ENCODE data around the gene VAMP4.

The VAMP4 gene

GRCh38 chr1:171753685-171754352 is 12.0 kb upstream of the VAMP4 start:
- no peak overlapping the region for H3K9ac ChIP-seq (ENCODE audit: low read depth in 1 of 2, low read length in 2 of 2)
- no peaks in the 10 kb centered on the region for H3K9me3 ChIP-seq (ENCODE audit: control insufficient read depth in 2 of 2, low read length in 2 of 2)
- H3K27me3 ChIP-seq (ENCODE audit: control insufficient read depth in 2 of 2, insufficient read depth in 2 of 2, low read length in 2 of 2), result no peaks in the 10 kb centered on the region
- H3K27ac ChIP-seq (ENCODE audit: low read depth in 2 of 2, low read length in 2 of 2), result no peak overlapping the region
- no peaks in the 10 kb centered on the region for H3K4me1 ChIP-seq (ENCODE audit: control insufficient read depth in 2 of 2, insufficient read depth in 2 of 2, low read length in 2 of 2)
- no peaks in the 10 kb centered on the region for H3K36me3 ChIP-seq (ENCODE audit: control insufficient read depth in 2 of 2, insufficient read depth in 2 of 2, low read length in 2 of 2)
- H3K4me3 ChIP-seq (ENCODE audit: low read length in 2 of 2), result no peak overlapping the region

- no peaks in the 10 kb centered on the region for H3K27me3 ChIP-seq (ENCODE audit: control insufficient read depth in 2 of 2, insufficient read depth in 2 of 2, low read length in 2 of 2)
- H3K4me1 ChIP-seq (ENCODE audit: control insufficient read depth in 2 of 2, insufficient read depth in 2 of 2, low read length in 2 of 2), result no peaks in the 10 kb centered on the region
- no peak overlapping the region for H3K4me3 ChIP-seq (ENCODE audit: low read length in 2 of 2)
- H3K9ac ChIP-seq (ENCODE audit: low read depth in 1 of 2, low read length in 2 of 2), result no peak overlapping the region
- H3K27ac ChIP-seq (ENCODE audit: low read depth in 2 of 2, low read length in 2 of 2), result no peak overlapping the region
- H3K36me3 ChIP-seq (ENCODE audit: control insufficient read depth in 2 of 2, insufficient read depth in 2 of 2, low read length in 2 of 2), result no peaks in the 10 kb centered on the region
- no peaks in the 10 kb centered on the region for H3K9me3 ChIP-seq (ENCODE audit: control insufficient read depth in 2 of 2, low read length in 2 of 2)
These were observed 11.3 kb upstream of the VAMP4 start for GRCh38 chr1:171753182-171753581.

- H3K4me3 ChIP-seq (ENCODE audit: low read length in 2 of 2), result no peak overlapping the region
- no peak overlapping the region for H3K27ac ChIP-seq (ENCODE audit: low read depth in 2 of 2, low read length in 2 of 2)
- no peak overlapping the region for H3K9ac ChIP-seq (ENCODE audit: low read depth in 1 of 2, low read length in 2 of 2)
- H3K9me3 ChIP-seq (ENCODE audit: control insufficient read depth in 2 of 2, low read length in 2 of 2), result no peaks in the 10 kb centered on the region
- H3K36me3 ChIP-seq (ENCODE audit: control insufficient read depth in 2 of 2, insufficient read depth in 2 of 2, low read length in 2 of 2), result no peaks in the 10 kb centered on the region
- no peaks in the 10 kb centered on the region for H3K4me1 ChIP-seq (ENCODE audit: control insufficient read depth in 2 of 2, insufficient read depth in 2 of 2, low read length in 2 of 2)
- H3K27me3 ChIP-seq (ENCODE audit: control insufficient read depth in 2 of 2, insufficient read depth in 2 of 2, low read length in 2 of 2), result no peaks in the 10 kb centered on the region
These were observed 9.4 kb upstream of the VAMP4 start for GRCh38 chr1:171751221-171751620.

GRCh38 chr1:171748651-171749050 is 6.8 kb upstream of the VAMP4 start:
- Histone ChIP-seq H3K4me1 (ENCODE audit: control insufficient read depth in 2 of 2, insufficient read depth in 2 of 2, low read length in 2 of 2) (peaks cover under 1 to 2% of the 10 kb centered on the region in 2 donors), H3K36me3 (ENCODE audit: control insufficient read depth in 2 of 2, insufficient read depth in 2 of 2, low read length in 2 of 2) (no peaks in the 10 kb centered on the region), H3K27ac (ENCODE audit: low read depth in 2 of 2, low read length in 2 of 2) (no peak overlapping the region), H3K9ac (ENCODE audit: low read depth in 1 of 2, low read length in 2 of 2) (no peak overlapping the region), H3K27me3 (ENCODE audit: control insufficient read depth in 2 of 2, insufficient read depth in 2 of 2, low read length in 2 of 2) (no peaks in the 10 kb centered on the region), H3K9me3 (ENCODE audit: control insufficient read depth in 2 of 2, low read length in 2 of 2) (no peaks in the 10 kb centered on the region), H3K4me3 (ENCODE audit: low read length in 2 of 2) (no peak overlapping the region)

GRCh38 chr1:171744986-171745385 is 3.1 kb upstream of the VAMP4 start:
- no peak overlapping the region for H3K4me3 ChIP-seq (ENCODE audit: low read length in 2 of 2)
- no peaks in the 10 kb centered on the region for H3K9me3 ChIP-seq (ENCODE audit: control insufficient read depth in 2 of 2, low read length in 2 of 2)
- no peaks in the 10 kb centered on the region for H3K36me3 ChIP-seq (ENCODE audit: control insufficient read depth in 2 of 2, insufficient read depth in 2 of 2, low read length in 2 of 2)
- no peak overlapping the region for H3K27ac ChIP-seq (ENCODE audit: low read depth in 2 of 2, low read length in 2 of 2)
- H3K4me1 ChIP-seq (ENCODE audit: control insufficient read depth in 2 of 2, insufficient read depth in 2 of 2, low read length in 2 of 2), result peaks cover 9 to 16% of the 10 kb centered on the region in 2 donors
- H3K27me3 ChIP-seq (ENCODE audit: control insufficient read depth in 2 of 2, insufficient read depth in 2 of 2, low read length in 2 of 2), result no peaks in the 10 kb centered on the region
- H3K9ac ChIP-seq (ENCODE audit: low read depth in 1 of 2, low read length in 2 of 2), result no peak overlapping the region

GRCh38 chr1:171743081-171743870 is 1.4 kb upstream of the VAMP4 start:
- peak overlapping the region; percentile 94 to 98 for H3K4me3 ChIP-seq (ENCODE audit: low read length in 2 of 2)
- H3K27ac ChIP-seq (ENCODE audit: low read depth in 2 of 2, low read length in 2 of 2), result peak overlapping the region; percentile 97
- no peaks in the 10 kb centered on the region for H3K27me3 ChIP-seq (ENCODE audit: control insufficient read depth in 2 of 2, insufficient read depth in 2 of 2, low read length in 2 of 2)
- no peaks in the 10 kb centered on the region for H3K36me3 ChIP-seq (ENCODE audit: control insufficient read depth in 2 of 2, insufficient read depth in 2 of 2, low read length in 2 of 2)
- no peaks in the 10 kb centered on the region for H3K9me3 ChIP-seq (ENCODE audit: control insufficient read depth in 2 of 2, low read length in 2 of 2)
- H3K4me1 ChIP-seq (ENCODE audit: control insufficient read depth in 2 of 2, insufficient read depth in 2 of 2, low read length in 2 of 2), result peaks cover 9 to 16% of the 10 kb centered on the region in 2 donors
- peak overlapping the region; percentile 96 for H3K9ac ChIP-seq (ENCODE audit: low read depth in 1 of 2, low read length in 2 of 2)

GRCh38 chr1:171742577-171742922 is 685 bp upstream of the VAMP4 start:
- Histone ChIP-seq H3K27me3 (ENCODE audit: control insufficient read depth in 2 of 2, insufficient read depth in 2 of 2, low read length in 2 of 2) (no peaks in the 10 kb centered on the region), H3K36me3 (ENCODE audit: control insufficient read depth in 2 of 2, insufficient read depth in 2 of 2, low read length in 2 of 2) (peaks cover 0 to 5% of the 10 kb centered on the region in 2 donors), H3K9ac (ENCODE audit: low read depth in 1 of 2, low read length in 2 of 2) (peak overlapping the region; percentile 96), H3K4me3 (ENCODE audit: low read length in 2 of 2) (peak overlapping the region; percentile 94 to 98), H3K27ac (ENCODE audit: low read depth in 2 of 2, low read length in 2 of 2) (peak overlapping the region; percentile 97), H3K9me3 (ENCODE audit: control insufficient read depth in 2 of 2, low read length in 2 of 2) (no peaks in the 10 kb centered on the region), H3K4me1 (ENCODE audit: control insufficient read depth in 2 of 2, insufficient read depth in 2 of 2, low read length in 2 of 2) (peaks cover 9 to 16% of the 10 kb centered on the region in 2 donors)

GRCh38 chr1:171740987-171741871 is 636 bp downstream of the VAMP4 start:
- Histone ChIP-seq H3K27ac (ENCODE audit: low read depth in 2 of 2, low read length in 2 of 2) (peak overlapping the region; percentile 97), H3K27me3 (ENCODE audit: control insufficient read depth in 2 of 2, insufficient read depth in 2 of 2, low read length in 2 of 2) (no peaks in the 10 kb centered on the region), H3K4me1 (ENCODE audit: control insufficient read depth in 2 of 2, insufficient read depth in 2 of 2, low read length in 2 of 2) (peaks cover 9 to 16% of the 10 kb centered on the region in 2 donors), H3K9ac (ENCODE audit: low read depth in 1 of 2, low read length in 2 of 2) (peak overlapping the region; percentile 92 to 96), H3K4me3 (ENCODE audit: low read length in 2 of 2) (peak overlapping the region; percentile 94 to 98), H3K9me3 (ENCODE audit: control insufficient read depth in 2 of 2, low read length in 2 of 2) (no peaks in the 10 kb centered on the region), H3K36me3 (ENCODE audit: control insufficient read depth in 2 of 2, insufficient read depth in 2 of 2, low read length in 2 of 2) (peaks cover 9 to 12% of the 10 kb centered on the region in 2 donors)

GRCh38 chr1:171740356-171740863 is 1.5 kb downstream of the VAMP4 start:
- H3K36me3 ChIP-seq (ENCODE audit: control insufficient read depth in 2 of 2, insufficient read depth in 2 of 2, low read length in 2 of 2), result peaks cover 14 to 15% of the 10 kb centered on the region in 2 donors
- H3K27ac ChIP-seq (ENCODE audit: low read depth in 2 of 2, low read length in 2 of 2), result no peak overlapping the region
- no peaks in the 10 kb centered on the region for H3K9me3 ChIP-seq (ENCODE audit: control insufficient read depth in 2 of 2, low read length in 2 of 2)
- peak overlapping the region; percentile 94 to 98 for H3K4me3 ChIP-seq (ENCODE audit: low read length in 2 of 2)
- peaks cover 9 to 16% of the 10 kb centered on the region in 2 donors for H3K4me1 ChIP-seq (ENCODE audit: control insufficient read depth in 2 of 2, insufficient read depth in 2 of 2, low read length in 2 of 2)
- H3K9ac ChIP-seq (ENCODE audit: low read depth in 1 of 2, low read length in 2 of 2), result peak overlapping the region in 1 of 2 donors; percentile 20
- H3K27me3 ChIP-seq (ENCODE audit: control insufficient read depth in 2 of 2, insufficient read depth in 2 of 2, low read length in 2 of 2), result no peaks in the 10 kb centered on the region

Data from mucosa of rectum (tissue), 2 donors.